HG02981 (cell line): ENCODE measurements around the gene RANBP9.

Source experiments
- ATAC-seq: cut with Tn5 transposase; IDR thresholded peaks from one replicate; pipeline ENCODE4 v1.9.1; 2021; ENCODE audit warnings: mild to moderate bottlenecking, moderate library complexity; ENCODE audit not compliant: unreplicated experiment

The RANBP9 gene

DNA sequence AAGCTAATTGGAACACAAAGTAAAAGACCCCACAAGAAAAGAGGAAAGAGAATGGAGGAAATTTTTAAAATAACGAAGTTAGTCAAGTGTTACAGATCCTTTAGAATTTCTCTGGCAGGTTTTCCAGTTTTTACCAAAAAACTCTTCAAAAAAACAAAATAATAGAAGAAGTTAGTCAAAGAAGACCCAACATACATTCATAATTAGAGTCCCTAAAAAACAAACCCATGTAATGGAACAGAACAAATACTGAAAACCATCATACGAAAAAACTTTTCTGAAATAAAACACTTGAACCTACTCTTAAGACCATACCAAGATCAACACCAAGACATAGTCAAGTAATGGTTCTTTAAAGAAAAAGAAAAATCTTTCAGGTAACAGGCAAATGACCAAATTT is 31.6 kb downstream of the RANBP9 start:
- no peak for ATAC-seq

DNA sequence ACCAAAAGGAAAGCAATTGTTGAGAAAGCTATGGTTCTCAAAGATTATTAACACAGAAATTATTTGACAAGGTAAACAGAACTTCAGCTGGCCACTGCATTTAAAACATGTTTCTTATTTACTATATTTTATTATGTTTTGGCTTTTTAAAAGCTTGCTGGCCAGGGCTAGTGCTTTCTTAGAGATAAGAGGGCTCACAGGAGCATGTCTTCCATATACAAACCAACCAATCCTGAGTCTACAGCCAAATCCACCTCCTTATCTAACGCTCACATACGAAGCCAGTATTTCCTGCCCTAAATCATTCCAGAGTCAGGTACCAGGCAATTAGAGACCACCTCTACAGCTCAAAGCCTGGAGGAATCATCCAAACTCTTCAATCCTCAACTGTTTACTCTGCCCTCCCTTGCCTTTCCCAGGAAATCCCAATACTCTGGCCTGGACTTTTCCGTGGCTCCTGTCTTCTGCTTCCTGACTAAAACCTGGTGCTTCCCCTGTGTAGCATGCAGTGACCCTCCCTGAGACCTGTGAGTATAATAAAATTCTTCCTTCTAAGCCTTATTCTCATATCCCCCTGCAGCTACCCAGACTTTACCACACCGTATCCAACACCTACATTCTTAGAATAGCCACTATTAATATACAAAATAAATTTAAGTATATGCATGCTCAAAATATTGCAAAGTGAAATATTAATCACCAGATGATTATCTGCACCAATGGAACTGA is 33.2 kb downstream of the RANBP9 start:
- ATAC-seq: no peak

GRCh38 chr6:13677878-13678254 is 33.8 kb downstream of the RANBP9 start:
- ATAC-seq: no peak

- ATAC-seq: no peak
Measured at GRCh38 chr6:13676551-13677156, 35.0 kb downstream of the RANBP9 start.

GRCh38 chr6:13674533-13675190 is 37.0 kb downstream of the RANBP9 start:
- ATAC-seq: no peak

DNA sequence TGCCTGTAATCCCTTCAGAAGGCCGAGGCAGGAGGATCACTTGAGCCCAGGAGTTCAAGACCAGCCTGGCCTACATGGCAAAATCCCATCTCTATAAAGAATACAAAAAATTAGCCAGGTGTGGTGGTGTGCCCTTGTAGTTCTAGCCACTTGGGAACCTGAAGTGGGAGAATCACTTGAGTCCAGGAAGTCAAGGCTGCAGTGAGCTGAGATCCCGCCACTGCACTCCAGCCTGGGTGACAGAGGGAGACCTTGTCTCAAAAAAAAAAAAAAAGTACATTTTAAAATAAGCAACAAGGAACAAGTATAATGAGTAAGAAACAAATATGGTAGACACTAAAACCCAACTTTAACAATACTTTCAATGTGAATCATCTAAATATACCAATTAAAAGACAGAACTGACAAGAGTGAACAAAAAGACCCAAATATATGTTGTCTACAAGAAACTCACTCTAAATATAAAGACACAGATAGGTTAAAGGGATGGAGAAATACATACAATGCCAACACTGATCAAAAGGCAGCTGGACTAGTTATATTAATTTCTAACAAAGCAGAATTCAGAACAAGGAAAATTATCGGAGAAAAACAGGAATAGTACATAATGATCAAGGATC is 37.7 kb downstream of the RANBP9 start:
- ATAC-seq: no peak

DNA sequence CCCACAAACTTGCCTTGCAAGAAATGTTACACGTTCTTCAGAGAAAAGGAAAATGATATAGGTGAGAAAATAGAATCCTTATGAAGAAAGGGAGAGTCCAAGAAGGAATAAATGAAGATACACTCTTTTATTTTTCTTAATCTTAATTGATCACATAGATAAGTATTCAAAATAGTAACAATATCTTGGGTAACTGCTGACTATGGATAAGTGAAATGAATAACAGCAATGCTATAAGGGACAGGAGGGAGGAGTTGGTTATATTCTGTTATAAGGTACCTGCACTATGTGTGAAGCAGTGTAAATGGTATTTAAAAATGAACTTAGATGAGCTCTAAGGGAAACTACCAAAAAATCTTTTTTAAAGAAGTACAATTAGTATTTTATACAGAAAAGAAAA is 38.3 kb downstream of the RANBP9 start:
- no peak for ATAC-seq

DNA sequence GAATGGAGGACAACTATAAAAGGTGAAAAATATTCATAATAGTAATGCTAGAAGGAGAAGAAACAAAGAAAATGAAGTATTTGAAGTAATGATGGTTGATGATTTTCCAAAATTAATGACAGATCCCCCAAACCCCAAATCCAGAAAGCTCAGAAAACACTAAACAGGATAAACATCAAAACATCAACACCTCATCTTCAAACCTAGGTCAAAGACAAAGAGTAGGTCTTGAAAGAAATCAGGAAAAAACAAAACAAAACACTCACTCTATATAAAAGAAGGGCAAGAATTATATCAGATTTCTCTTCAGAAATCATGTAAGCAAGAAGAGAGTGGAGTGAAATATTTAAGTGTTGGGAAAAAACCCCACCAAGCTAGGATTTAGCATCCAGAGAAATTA is 38.7 kb downstream of the RANBP9 start:
- ATAC-seq: no peak

GRCh38 chr6:13671548-13672127 is 40.0 kb downstream of the RANBP9 start:
- ATAC-seq: no peak

GRCh38 chr6:13669476-13669875 is 42.2 kb downstream of the RANBP9 start:
- ATAC-seq: no peak

GRCh38 chr6:13668291-13668928 is 43.2 kb downstream of the RANBP9 start:
- ATAC-seq: no peak

GRCh38 chr6:13667655-13668054 is 44.0 kb downstream of the RANBP9 start:
- no peak for ATAC-seq

DNA sequence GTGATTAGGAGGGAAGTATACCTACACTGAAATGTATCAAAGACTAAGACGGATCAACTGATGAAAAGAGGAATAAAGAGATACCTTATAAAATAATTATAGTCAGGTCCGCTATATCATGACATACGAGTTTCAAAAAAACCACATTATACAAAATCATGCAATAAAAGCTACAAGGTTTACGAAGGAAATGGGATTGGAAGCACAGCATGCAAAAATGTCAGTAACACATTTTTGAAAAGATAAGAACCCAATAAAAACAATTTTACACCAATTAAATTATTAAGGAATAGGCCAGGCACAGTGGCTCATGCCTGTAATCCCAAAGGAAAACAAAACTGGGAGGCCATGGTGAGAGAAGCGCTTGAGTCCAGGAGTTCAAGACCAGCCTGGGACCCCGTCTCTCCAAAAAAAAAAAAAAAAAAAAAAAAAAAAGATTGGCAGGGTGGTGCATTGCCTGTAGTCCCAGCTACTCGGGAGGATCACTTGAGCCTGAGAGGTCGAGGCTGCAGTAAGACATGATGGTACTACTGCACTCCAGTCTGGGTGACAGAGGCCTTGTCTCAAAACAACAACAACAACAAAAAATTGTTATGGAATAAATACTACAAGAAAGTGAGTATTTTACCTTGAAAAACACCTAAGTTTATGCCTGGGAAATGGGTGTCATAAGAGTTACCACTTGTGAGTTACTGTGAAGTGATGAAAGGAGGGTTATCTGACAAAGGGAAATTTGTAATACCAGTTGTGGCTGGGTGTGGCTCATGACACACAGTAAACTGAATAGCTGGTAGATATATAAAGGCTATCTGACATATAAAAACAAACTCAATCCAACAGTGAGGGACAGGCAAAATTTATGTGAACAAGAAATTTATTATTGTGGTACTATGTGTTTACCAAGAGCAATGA is 45.2 kb downstream of the RANBP9 start:
- ATAC-seq: no peak

- ATAC-seq: no peak
Measured at GRCh38 chr6:13664703-13665352, 46.8 kb downstream of the RANBP9 start.

DNA sequence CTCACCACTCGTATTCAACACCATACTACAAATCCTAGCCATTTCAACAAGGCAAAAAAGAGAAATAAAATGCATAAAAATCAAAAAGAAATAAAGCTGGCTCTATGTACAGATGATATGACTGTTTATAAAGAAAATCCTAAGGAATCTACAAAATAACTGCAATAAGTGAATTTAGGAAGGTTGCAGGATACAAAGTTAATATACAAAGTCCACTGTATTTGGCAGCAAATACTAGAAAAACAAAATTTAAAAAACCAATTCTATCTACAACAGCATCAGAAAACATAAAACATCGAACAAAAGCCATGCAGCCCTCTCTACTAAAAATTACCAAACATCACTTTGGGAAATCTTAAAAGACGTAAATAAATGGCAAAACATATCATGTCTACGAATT is 47.6 kb downstream of the RANBP9 start:
- ATAC-seq: no peak

DNA sequence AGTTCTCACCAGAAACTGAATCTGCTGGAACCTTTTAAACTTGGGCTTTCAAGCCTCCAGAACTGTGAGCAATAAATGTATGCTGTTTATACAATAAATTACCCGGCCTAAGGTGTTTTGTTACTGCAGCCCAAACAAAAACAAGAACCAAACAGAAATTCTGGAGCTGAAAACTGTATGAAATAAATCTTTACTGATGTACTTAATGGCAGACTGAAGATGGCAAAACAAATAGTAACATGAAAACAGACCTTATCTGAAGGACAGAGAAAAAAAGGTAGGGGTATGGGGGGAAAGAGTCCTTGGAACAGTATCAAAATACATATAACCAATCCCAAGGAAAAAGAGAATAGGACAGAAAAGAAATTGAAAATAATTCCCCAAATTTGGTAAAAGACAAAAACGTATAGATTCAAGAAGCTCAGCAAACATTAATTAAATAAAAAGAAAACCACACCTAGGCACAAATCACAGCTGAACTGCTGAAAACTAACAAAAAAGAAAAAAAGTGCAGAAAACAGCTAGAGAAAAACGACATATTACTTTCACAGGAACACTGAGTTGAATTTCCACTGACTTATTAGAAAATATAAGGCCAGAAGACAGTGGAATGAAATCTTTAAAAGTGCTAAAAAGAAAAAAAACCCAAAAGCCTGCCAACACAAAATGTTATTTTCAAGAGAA is 48.8 kb downstream of the RANBP9 start:
- ATAC-seq: no peak

DNA sequence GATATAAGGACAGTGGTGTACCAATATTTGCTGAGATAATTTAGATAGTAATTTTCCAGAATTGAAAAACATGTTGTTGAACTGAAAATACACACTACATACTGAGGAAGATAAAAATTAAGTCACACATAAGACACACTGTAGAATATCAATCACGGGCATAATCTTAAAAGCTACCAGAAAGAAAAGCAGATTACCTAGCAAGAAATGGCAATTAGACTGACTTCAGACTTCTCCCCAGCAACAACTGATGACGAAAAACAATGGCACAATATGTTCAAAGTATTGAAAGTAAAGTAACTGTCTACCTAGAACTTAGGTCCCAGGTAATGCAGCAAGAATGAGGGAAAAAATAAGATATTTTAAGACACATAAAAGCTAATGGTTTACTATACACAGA is 50.0 kb downstream of the RANBP9 start:
- ATAC-seq: no peak

- no peak for ATAC-seq
Measured at GRCh38 chr6:13660893-13661292, 50.7 kb downstream of the RANBP9 start.

- no peak for ATAC-seq
Measured at GRCh38 chr6:13660273-13660672, 51.4 kb downstream of the RANBP9 start.
